Mucosa of stomach (tissue), 1 donor: ENCODE data around the gene MRM2.
"Not testable (repeated sequence)": the region's sequence is repeated elsewhere in the genome, so short reads cannot be mapped to it uniquely, and the experiment has no call there.

ENCODE experiments used
- H3K27me3 ChIP-seq: one replicate; pipeline ENCODE4 v1.7.0; 2013; ENCODE audit warnings: mild to moderate bottlenecking, low read length; ENCODE audit not compliant: control insufficient read depth, insufficient read depth
- H3K36me3 ChIP-seq: one replicate; pipeline ENCODE4 v1.7.0; 2013; ENCODE audit warnings: low read length; ENCODE audit not compliant: control insufficient read depth, insufficient read depth
- H3K4me1 ChIP-seq: one replicate; pipeline ENCODE4 v1.7.0; 2013; ENCODE audit warnings: mild to moderate bottlenecking, low read length; ENCODE audit not compliant: control insufficient read depth, insufficient read depth
- H3K4me3 ChIP-seq: one replicate; pipeline ENCODE4 v1.7.0; 2013; ENCODE audit warnings: low read length
- H3K9ac ChIP-seq: one replicate; pipeline ENCODE4 v1.7.0; 2013; ENCODE audit warnings: mild to moderate bottlenecking, low read length, moderate library complexity
- H3K9me3 ChIP-seq: one replicate; pipeline ENCODE4 v1.7.0; 2013; ENCODE audit warnings: mild to moderate bottlenecking, low read length, moderate library complexity; ENCODE audit not compliant: control insufficient read depth
- donor health status: Pancreatic carcinoma.

The MRM2 gene

GRCh38 chr7:2276107-2276506 is 34.1 kb upstream of the MRM2 start:
- no peak overlapping the region for H3K4me3 ChIP-seq
- no peaks in the 10 kb centered on the region for H3K4me1 ChIP-seq
- H3K9ac ChIP-seq = no peak overlapping the region
- no peaks in the 10 kb centered on the region for H3K36me3 ChIP-seq
- H3K9me3 ChIP-seq = no peaks in the 10 kb centered on the region
- no peaks in the 10 kb centered on the region for H3K27me3 ChIP-seq

DNA sequence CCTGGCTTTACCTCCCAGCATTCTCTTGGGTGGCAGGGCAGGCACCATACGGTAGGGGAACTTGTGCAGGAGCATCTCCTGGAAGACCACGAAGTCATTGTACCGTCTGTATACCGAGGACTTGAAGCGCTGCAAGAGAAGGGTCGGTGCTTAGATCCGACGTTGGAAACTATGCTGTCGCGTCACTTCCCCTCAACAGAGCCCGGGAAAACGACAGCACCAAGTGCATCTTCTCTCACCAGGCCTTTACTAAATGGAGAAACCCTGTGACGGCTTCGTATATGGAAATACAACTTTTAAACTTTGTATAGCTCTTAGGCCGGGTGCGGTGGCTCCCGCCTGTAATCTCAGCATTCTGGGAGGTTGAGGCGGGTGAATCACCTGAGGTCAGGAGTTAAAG is 33.1 kb upstream of the MRM2 start:
- no peaks in the 10 kb centered on the region for H3K4me1 ChIP-seq
- no peaks in the 10 kb centered on the region for H3K27me3 ChIP-seq
- no peak overlapping the region for H3K9ac ChIP-seq
- H3K9me3 ChIP-seq = no peaks in the 10 kb centered on the region
- no peaks in the 10 kb centered on the region for H3K36me3 ChIP-seq
- no peak overlapping the region for H3K4me3 ChIP-seq

DNA sequence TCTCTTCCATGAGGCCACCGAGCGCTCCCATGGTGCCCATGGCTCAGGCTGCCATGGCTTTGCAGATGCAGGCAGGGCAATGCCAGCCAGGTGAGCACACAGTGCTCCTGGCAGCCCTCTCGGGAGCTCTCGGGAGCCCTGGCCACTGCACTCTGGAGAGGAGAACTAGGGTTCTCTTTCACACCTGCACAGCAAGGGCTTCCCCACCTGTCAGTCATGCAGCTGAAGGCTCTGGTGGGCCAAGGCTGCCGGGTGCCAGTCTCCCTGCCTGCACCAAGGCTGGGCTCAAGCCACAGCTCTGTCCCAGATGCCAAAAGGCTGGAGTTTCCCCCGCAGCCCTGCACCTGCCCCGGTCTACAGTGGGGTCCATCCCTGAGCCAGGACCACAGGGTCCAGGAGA is 32.7 kb upstream of the MRM2 start:
- Histone ChIP-seq H3K9me3 (no peaks in the 10 kb centered on the region), H3K36me3 (no peaks in the 10 kb centered on the region), H3K4me3 (no peak overlapping the region), H3K9ac (no peak overlapping the region), H3K4me1 (no peaks in the 10 kb centered on the region), H3K27me3 (no peaks in the 10 kb centered on the region)

- Histone ChIP-seq H3K36me3 (no peaks in the 10 kb centered on the region), H3K27me3 (no peaks in the 10 kb centered on the region), H3K4me1 (no peaks in the 10 kb centered on the region), H3K9ac (no peak overlapping the region), H3K9me3 (no peaks in the 10 kb centered on the region), H3K4me3 (no peak overlapping the region)
Observed at GRCh38 chr7:2273866-2274265, 31.9 kb upstream of the MRM2 start.

GRCh38 chr7:2272031-2272430 is 30.0 kb upstream of the MRM2 start:
- no peaks in the 10 kb centered on the region for H3K36me3 ChIP-seq

DNA sequence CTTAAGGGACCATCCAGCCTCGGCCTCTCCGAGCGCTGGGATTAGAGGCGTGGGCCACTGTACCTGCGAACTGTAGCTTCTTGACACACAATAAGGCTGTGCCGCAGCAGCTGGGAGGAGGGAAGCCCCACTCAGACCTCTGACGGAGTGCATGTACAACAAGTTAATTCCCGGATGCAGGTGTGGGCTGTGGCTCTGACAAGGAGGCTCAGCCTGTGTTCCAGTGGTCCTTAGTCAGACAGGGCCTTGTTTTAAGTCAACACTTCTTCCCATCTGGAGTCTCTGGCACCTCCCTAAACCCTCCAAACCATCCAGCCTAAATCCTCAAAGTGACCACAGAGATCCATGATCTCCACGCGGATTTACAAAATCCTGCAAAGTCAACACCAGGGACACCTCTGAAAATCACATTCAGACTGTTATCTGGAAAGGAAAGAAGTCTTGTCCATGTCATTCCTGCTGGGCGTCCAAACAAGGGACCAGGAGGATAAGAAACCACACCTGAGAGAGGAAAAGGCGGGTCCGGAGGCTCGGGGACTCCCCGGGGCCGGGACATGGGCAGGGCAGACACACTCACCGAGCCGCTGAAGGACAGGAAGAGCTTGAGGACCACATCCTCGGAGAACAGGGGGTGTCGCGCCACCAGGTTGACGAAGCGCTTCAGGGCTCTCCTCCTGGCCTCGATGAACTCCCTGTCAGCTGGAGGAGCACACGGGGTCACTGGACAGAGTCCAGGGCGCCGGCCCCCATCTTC is 29.4 kb upstream of the MRM2 start:
- Histone ChIP-seq H3K36me3 (no peaks in the 10 kb centered on the region), H3K27me3 (no peaks in the 10 kb centered on the region), H3K9me3 (no peaks in the 10 kb centered on the region), H3K9ac (no peak overlapping the region), H3K4me3 (no peak overlapping the region), H3K4me1 (no peaks in the 10 kb centered on the region)

More at GRCh38 chr7:2272031-2272430, 30.0 kb upstream of the MRM2 start:
- no peak overlapping the region for H3K4me3 ChIP-seq
- no peaks in the 10 kb centered on the region for H3K9me3 ChIP-seq
- no peaks in the 10 kb centered on the region for H3K4me1 ChIP-seq
- H3K9ac ChIP-seq = no peak overlapping the region
- no peaks in the 10 kb centered on the region for H3K27me3 ChIP-seq

DNA sequence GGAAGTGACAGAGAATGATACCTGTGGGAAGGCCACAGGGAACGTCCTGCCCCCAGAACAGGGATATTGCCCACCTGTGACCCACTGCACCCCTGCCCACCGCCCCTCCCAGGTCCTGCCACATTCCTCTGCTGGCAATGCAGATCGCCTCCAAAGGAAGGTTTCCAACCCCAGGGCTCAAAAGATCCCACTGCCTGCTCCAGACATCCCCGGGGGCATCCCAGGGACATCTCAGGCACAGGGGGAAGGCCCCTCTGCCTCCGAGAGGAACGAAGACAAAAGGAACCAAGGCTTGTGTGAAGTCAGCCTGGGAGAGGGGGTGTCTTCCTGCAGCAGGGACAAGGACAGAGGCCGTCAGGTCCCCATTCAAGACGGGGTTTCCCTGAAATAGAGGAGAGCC is 28.5 kb upstream of the MRM2 start:
- H3K4me1 ChIP-seq = no peaks in the 10 kb centered on the region
- H3K36me3 ChIP-seq = no peaks in the 10 kb centered on the region
- H3K9me3 ChIP-seq = no peaks in the 10 kb centered on the region

DNA sequence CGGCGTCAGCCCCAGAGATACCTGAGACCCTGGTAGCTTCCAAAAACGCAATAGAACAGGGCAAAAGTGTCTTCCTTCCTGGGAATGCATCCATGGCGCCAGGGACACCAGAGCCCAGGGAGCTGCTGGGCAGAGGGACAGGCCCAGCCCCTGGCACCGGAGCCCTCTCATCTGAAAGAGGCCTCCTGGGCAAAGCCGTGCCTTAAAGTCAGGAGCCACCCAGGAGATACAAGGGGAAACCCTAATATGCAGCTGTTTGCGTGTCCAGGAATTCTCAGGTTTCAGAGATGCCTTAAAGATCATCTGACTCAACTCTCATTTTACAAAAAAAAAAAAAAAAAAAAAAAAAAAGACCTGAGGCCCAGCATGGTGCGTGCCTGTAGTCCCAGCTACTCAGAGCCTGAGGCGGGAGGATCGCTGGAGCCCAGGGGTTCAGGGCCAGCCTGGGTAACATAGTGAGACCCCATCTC is 28.0 kb upstream of the MRM2 start:
- H3K9me3 ChIP-seq = no peaks in the 10 kb centered on the region
- H3K27me3 ChIP-seq = no peaks in the 10 kb centered on the region
- H3K36me3 ChIP-seq = no peaks in the 10 kb centered on the region
- H3K4me3 ChIP-seq = no peak overlapping the region
- no peak overlapping the region for H3K9ac ChIP-seq
- no peaks in the 10 kb centered on the region for H3K4me1 ChIP-seq

More for the DNA sequence above, 28.5 kb upstream of the MRM2 start:
- Histone ChIP-seq H3K9ac (no peak overlapping the region), H3K27me3 (no peaks in the 10 kb centered on the region), H3K4me3 (no peak overlapping the region)

DNA sequence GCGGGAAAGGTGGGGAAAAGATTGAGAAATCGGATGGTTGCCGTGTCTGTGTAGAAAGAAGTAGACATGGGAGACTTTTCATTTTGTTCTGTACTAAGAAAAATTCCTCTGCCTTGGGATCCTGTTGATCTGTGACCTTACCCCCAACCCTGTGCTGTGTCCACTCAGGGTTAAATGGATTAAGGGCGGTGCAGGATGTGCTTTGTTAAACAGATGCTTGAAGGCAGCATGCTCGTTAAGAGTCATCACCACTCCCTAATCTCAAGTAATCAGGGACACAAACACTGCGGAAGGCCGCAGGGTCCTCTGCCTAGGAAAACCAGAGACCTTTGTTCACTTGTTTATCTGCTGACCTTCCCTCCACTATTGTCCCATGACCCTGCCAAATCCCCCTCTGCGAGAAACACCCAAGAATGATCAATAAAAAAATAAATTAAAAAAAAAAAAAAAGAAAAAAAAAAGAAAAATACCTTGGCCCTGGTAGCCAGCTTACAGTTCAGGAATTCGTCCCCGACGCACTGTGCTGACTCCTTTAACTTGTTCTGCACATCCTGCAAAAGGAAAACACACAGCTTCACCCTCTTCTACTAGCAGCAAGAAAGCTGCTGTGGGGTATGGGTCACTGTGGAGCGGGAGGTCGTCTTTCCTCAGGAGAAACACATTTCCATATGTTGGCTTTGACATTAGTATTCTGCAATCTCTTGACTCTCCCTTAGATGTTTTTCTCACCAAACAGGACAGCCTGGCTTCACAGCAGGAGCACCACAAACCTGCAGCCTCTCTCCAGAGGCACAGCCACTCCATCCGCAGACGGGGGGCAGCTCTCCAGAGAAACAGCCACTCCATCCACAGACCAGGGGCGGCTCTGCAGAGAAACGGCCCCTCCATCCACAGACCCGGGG is 27.3 kb upstream of the MRM2 start:
- not testable (repeated sequence) for H3K4me3 ChIP-seq, H3K36me3 ChIP-seq, H3K9ac ChIP-seq, H3K9me3 ChIP-seq, H3K27me3 ChIP-seq, H3K4me1 ChIP-seq

GRCh38 chr7:2266911-2267310 is 24.9 kb upstream of the MRM2 start:
- no peak overlapping the region for H3K4me3 ChIP-seq
- no peaks in the 10 kb centered on the region for H3K36me3 ChIP-seq
- no peaks in the 10 kb centered on the region for H3K9me3 ChIP-seq
- H3K4me1 ChIP-seq = no peaks in the 10 kb centered on the region
- no peaks in the 10 kb centered on the region for H3K27me3 ChIP-seq
- H3K9ac ChIP-seq = no peak overlapping the region

GRCh38 chr7:2264158-2264557 is 22.2 kb upstream of the MRM2 start:
- no peaks in the 10 kb centered on the region for H3K4me1 ChIP-seq
- H3K9me3 ChIP-seq = no peaks in the 10 kb centered on the region
- no peaks in the 10 kb centered on the region for H3K36me3 ChIP-seq

GRCh38 chr7:2263176-2263575 is 21.2 kb upstream of the MRM2 start:
- H3K36me3 ChIP-seq = no peaks in the 10 kb centered on the region
- H3K9ac ChIP-seq = no peak overlapping the region
- no peaks in the 10 kb centered on the region for H3K4me1 ChIP-seq
- no peaks in the 10 kb centered on the region for H3K9me3 ChIP-seq
- no peak overlapping the region for H3K4me3 ChIP-seq
- H3K27me3 ChIP-seq = no peaks in the 10 kb centered on the region

More at GRCh38 chr7:2264158-2264557, 22.2 kb upstream of the MRM2 start:
- H3K9ac ChIP-seq = no peak overlapping the region
- no peaks in the 10 kb centered on the region for H3K27me3 ChIP-seq
- H3K4me3 ChIP-seq = no peak overlapping the region
